Heart right ventricle (tissue), 16 donors: Measurements from ENCODE around the gene FOXD2. TPM values are rescaled to one million over a fixed set of nuclear protein-coding genes. Genes with fewer than 3 reads are reported as not detected.

Experiments
- ATAC-seq, 8 donors: fragments of 200-7000 bp; cut with Tn5 transposase; one replicate each; pipeline ENCODE4 v1.9.1; 2020; ENCODE audit warnings: mild to moderate bottlenecking in 8 of 8, moderate library complexity in 8 of 8, moderate number of reproducible peaks in 1 of 8
- DNase-seq, 2 donors: peaks; one replicate each; pipeline ENCODE4 v3.0.0-alpha.2; 2020
- H3K27ac ChIP-seq, 10 donors: fragments of 200-600 bp; sonication (generic) in 2 of 10; one replicate each; pipeline versions ENCODE4 v1.5.0 to v1.8.0; 2020 to 2022; ENCODE audit warnings: mild to moderate bottlenecking in 3 of 10
- H3K27me3 ChIP-seq, 7 donors: fragments of 200-600 bp; one replicate each; pipeline ENCODE4 v1.8.0; 2021 to 2022; ENCODE audit warnings: mild to moderate bottlenecking in 2 of 7
- H3K36me3 ChIP-seq, 9 donors: fragments of 200-600 bp; sonication (generic) in 1 of 9; one replicate each; pipeline versions ENCODE4 v1.5.0 to v1.8.0; 2020 to 2022; ENCODE audit warnings: mild to moderate bottlenecking in 2 of 9
- H3K4me1 ChIP-seq, 9 donors: fragments of 200-600 bp; sonication (generic) in 1 of 9; one replicate each; pipeline versions ENCODE4 v1.5.0 to v1.8.0; 2020 to 2022; ENCODE audit warnings: mild to moderate bottlenecking in 4 of 9
- H3K4me3 ChIP-seq, 10 donors: fragments of 200-600 bp; sonication (generic) in 2 of 10; one replicate each; pipeline versions ENCODE4 v1.5.0 to v1.8.0; 2020 to 2022; ENCODE audit warnings: mild to moderate bottlenecking in 7 of 10, moderate library complexity in 2 of 10
- H3K9me3 ChIP-seq, 11 donors: fragments of 200-600 bp in 10 of 11; sonication (generic) in 2 of 11; one replicate each; pipeline versions ENCODE4 v1.5.0 to v1.8.0; 2013 to 2022; ENCODE audit warnings: mild to moderate bottlenecking in 2 of 11, control low read depth in 1 of 11, moderate library complexity in 1 of 11
- CTCF ChIP-seq, 9 donors: fragments of 200-600 bp; sonication (generic) in 2 of 9; IDR thresholded peaks; one replicate each; pipeline versions ENCODE4 v1.5.0 to v1.8.0; 2021 to 2022; ENCODE audit warnings: antibody characterized with exemption in 9 of 9, mild to moderate bottlenecking in 5 of 9, moderate library complexity in 1 of 9
- WGBS, 2 donors: extraction: QIAGEN DNeasy Blood & Tissue Kit; methylation state at CpG; one replicate each; pipeline ENCODE4 v1.1.7; 2013; ENCODE audit warnings: inconsistent platforms in 1 of 2; 5-methylcytosine and 5-hydroxymethylcytosine counted together
- intact Hi-C, 10 donors: fragments of 100-400 bp; cut with DNase I; formaldehyde crosslinking; loops; one replicate each; pipeline versions ENCODE4 v1.11.1 to v1.14.2; 2022
- polyA plus RNA-seq, 2 donors: library from polyadenylated mRNA; stranded (reverse); fragments of 200-250 nt; gene quantifications; one replicate each; pipeline ENCODE4 v1.2.3, GENCODE V29; 2013
- total RNA-seq, 10 donors: library from RNA; stranded (reverse); fragmentation: NEBNext Ultra II Directional in 3 of 10; extraction: Animal tissue kit (Norgen Biotek cat#: 25700) in 3 of 10; gene quantifications; one replicate each; pipeline versions ENCODE4 v1.2.1 to v1.2.4, GENCODE V29; 2021 to 2023
- donor health status: Arrhythmogenic right ventricular cardiomyopathy.
- donor health status: ischemic (EF 13 %, LVEDD 7.1; RV severe dilation, severe dysfunction).
- donor health status: healthy with polysubstance abuse.
- donor health status: DM: no; HTN: yes; CAD: no.
- donor health status: DM: no; HTN: no; CAD: no.
- donor health status: ischemic (EF 25% LVEDD 6.9; RV normal size, moderate dysfunction).
- donor health status: ischemic (EF 25% LVEDD 5.7; RV mildly dilated, moderate dysfunction).
- donor health status: healthy.
- donor health status: DM: yes; HTN: yes; CAD: no.
- donor health status: Ischemic cardiomyopathy.
- donor health status: ischemic (EF 35%, LVEDD 5.7; RV mildly dilated, moderate dysfunction).
- donor health status: nonischemic (EF 11% LVEDD 7.7; RV severe dilation, severe dysfunction).
- donor health status: DM: yes; HTN: yes; CAD: no.
- donor health status: PGD.
- donor health status: ischemic (EF 29% LVEDD 5.4; RV normal size, mild dysfunction).
- donor health status: nonischemic (EF 23%, LVEDD 6.1; RV moderate dilation, normal function).

Gene FOXD2
- total and polyA plus RNA-seq, 12 donors, result 0.01 to 0.14 (median 0.05) TPM; not detected in 7

- DNase-seq, result no peak
- H3K27ac ChIP-seq, result no peak overlapping the region
- intact Hi-C loops, result no loop called here
- 70 to 81% methylated on average over 6 of the region's 6 CpGs for WGBS, 2 donors
- H3K4me1 ChIP-seq, result no peaks in the 10 kb centered on the region
- peaks cover 0 to 22% (median 7%) of the 10 kb centered on the region in 7 donors for H3K27me3 ChIP-seq
- H3K4me3 ChIP-seq, result no peak overlapping the region
- TF ChIP-seq CTCF (IDR thresholded peaks at IDR 0.05), result no peak
- ATAC-seq, result no peak
- H3K36me3 ChIP-seq, result no peaks in the 10 kb centered on the region
- peaks cover 0 to 4% (median 0%) of the 10 kb centered on the region in 11 donors for H3K9me3 ChIP-seq
Observed at GRCh38 chr1:47479664-47480063, 41.8 kb downstream of the FOXD2 start.

- H3K4me3 ChIP-seq, result no peak overlapping the region
- intact Hi-C loops, result no loop called here
- H3K4me1 ChIP-seq, result no peaks in the 10 kb centered on the region
- no peak for TF ChIP-seq CTCF (IDR thresholded peaks at IDR 0.05)
- peaks cover 0 to 25% (median 5%) of the 10 kb centered on the region in 7 donors for H3K27me3 ChIP-seq
- DNase-seq, result no peak
- peaks cover 0 to 4% (median 0%) of the 10 kb centered on the region in 11 donors for H3K9me3 ChIP-seq
- no peaks in the 10 kb centered on the region for H3K36me3 ChIP-seq
- H3K27ac ChIP-seq, result no peak overlapping the region
- WGBS, 2 donors, result 95% methylated on average over 3 of the region's 3 CpGs
- no peak for ATAC-seq
Observed at GRCh38 chr1:47481936-47482335, 44.1 kb downstream of the FOXD2 start.

GRCh38 chr1:47482786-47483185, 44.9 kb downstream of the FOXD2 start:
- Histone ChIP-seq H3K9me3 (no peaks in the 10 kb centered on the region), H3K27ac (no peak overlapping the region), H3K4me1 (no peaks in the 10 kb centered on the region), H3K27me3 (peaks cover 0 to 32% (median 7%) of the 10 kb centered on the region in 7 donors), H3K4me3 (no peak overlapping the region), H3K36me3 (no peaks in the 10 kb centered on the region)
- ATAC-seq (no peak), DNase-seq (no peak)
- WGBS, 2 donors, result 55 to 56% methylated on average over 1 of the region's 1 CpG
- TF ChIP-seq CTCF (IDR thresholded peaks at IDR 0.05), result no peak
- intact Hi-C loops, result no loop called here

GRCh38 chr1:47483651-47484050, 45.8 kb downstream of the FOXD2 start:
- Histone ChIP-seq H3K4me1 (no peaks in the 10 kb centered on the region), H3K27me3 (peaks cover 0 to 39% (median 15%) of the 10 kb centered on the region in 7 donors), H3K36me3 (no peaks in the 10 kb centered on the region), H3K9me3 (no peaks in the 10 kb centered on the region), H3K4me3 (no peak overlapping the region), H3K27ac (no peak overlapping the region)
- no peak for ATAC-seq
- intact Hi-C loops, result no loop called here
- no peak for TF ChIP-seq CTCF (IDR thresholded peaks at IDR 0.05)
- no peak for DNase-seq
- 79 to 81% methylated on average over 5 of the region's 5 CpGs for WGBS, 2 donors
